Neural progenitor cell (in vitro differentiated cells): ENCODE results near the gene ATAD3A.

ENCODE experiments used
- CTCF ChIP-seq: fragments of 200-600 bp; sonication (generic); IDR thresholded peaks from 2 replicates; pipeline ENCODE4 v1.5.1; 2017; ENCODE audit warnings: antibody characterized with exemption, mild to moderate bottlenecking
- EZH2 ChIP-seq: fragments of 200-600 bp; sonication (generic); IDR thresholded peaks from 2 replicates; pipeline ENCODE4 v1.6.1; 2017; ENCODE audit warnings: antibody characterized with exemption, mild to moderate bottlenecking, moderate library complexity
- EZH2phosphoT487 ChIP-seq: fragments of 200-600 bp; sonication (generic); IDR thresholded peaks from 2 replicates; pipeline ENCODE4 v1.6.1; 2017; ENCODE audit warnings: antibody characterized with exemption

GRCh38 chr1:1538989-1539309 is 27.0 kb downstream of the ATAD3A start:
- no peak for TF ChIP-seq CTCF
- no peak for TF ChIP-seq EZH2phosphoT487
- no peak for TF ChIP-seq EZH2
